Fibroblast of peridontal ligament (primary cell): Measurements from ENCODE around the gene PLOD2.

Source experiments
- DNase-seq: peaks from one replicate; pipeline ENCODE4 v3.0.0-alpha.2; 2010; ENCODE audit errors: extremely low read depth

The PLOD2 gene

DNA sequence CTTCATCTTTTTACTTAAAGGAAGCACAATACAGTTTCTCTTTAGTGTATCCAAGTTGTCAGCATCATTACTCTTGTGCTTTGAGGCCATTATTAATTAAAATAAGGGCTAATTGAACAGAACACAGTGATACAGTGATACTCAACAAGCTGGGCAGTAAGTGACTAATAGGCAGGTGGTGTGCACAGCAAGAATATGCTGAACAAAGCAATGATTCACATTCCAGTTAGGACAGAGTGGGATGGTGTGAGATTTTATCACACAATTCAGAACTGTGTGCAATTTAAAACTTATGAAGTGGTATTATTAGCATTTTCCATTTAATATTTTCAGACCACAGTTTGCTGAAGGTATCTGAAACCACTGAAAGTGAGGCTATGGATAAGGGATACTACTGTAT is 116.9 kb downstream of the PLOD2 start:
- no peak for DNase-seq

- no peak for DNase-seq
Observed at GRCh38 chr3:146040630-146041029, 120.4 kb downstream of the PLOD2 start.

- DNase-seq, result peak; percentile 30
Observed at GRCh38 chr3:146037697-146038096, 123.3 kb downstream of the PLOD2 start.

- DNase-seq, result no peak
Observed at GRCh38 chr3:146036281-146036680, 124.7 kb downstream of the PLOD2 start.

DNA sequence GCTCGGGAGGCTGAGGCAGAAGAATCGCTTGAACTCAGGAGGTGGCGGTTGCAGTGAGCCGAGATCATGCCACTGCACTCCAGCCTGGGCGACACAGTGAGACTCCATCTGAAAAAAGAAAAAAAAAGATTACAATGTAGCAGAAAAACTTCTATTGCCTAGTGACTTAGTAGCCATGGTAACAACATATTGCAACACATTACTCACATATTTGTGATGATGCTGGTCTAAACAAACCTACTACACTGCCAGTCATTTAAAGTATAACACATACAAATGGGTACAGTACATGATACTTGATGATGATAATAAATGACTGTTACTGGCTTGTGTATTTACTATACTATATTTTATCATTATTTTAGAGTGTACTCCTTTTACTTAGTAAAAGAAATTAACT is 125.6 kb downstream of the PLOD2 start:
- DNase-seq, result peak; percentile 61

- DNase-seq, result no peak
Observed at GRCh38 chr3:146033950-146034349, 127.0 kb downstream of the PLOD2 start.

DNA sequence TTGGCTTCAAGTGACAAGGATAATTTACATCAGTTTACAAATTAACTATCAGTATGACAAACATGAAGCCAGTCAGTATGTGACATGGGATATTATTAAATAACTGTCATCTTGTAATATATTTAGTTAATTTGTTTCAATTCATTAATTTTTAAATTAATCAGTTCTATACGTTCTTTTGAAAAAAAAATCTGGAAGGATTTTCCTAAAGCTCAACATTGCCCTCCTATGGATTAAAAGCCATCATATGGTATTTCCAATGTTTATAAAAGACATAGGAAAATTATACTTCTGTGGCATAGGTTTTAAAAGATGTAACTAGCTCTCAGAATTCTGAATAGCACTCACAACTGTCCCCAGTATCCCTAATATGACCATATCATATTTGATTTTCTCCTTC is 134.4 kb downstream of the PLOD2 start:
- DNase-seq, result peak; percentile 13

DNA sequence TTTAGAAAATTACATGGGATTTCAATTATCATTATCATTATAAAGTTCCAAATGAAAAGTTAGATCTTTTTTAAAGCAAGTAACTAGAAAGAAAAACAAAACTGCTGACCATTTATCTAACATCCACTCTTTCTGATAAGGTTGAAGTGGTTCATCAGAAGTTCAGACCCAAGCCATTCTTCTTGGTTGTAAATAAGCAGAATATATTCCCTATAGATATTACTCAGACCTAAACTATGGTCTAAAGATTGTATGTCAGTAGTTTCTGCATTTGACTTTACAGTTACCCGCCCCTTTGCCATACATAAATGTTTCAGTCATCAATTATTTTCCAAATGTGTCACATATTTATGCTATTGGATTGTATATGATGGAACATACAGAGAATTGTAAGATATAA is 136.7 kb downstream of the PLOD2 start:
- no peak for DNase-seq

DNA sequence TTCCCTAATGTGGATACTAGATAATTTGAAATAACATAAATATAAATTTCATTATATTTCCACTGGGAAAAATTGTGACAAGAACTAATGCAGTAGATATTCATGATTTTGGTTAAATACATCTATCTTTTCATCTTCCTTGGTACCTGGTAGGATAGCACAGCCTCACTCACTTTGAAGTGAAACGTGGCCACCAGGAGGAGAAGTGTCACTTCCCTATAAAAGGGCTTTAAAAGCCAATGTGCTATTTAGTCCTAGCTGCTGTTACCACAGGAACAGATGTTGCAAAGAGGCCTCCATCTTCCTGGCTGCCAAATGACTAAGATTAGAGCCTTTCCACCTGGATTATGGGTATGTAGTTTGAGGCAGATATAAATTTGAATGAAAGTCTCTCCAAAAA is 140.0 kb downstream of the PLOD2 start:
- no peak for DNase-seq

- peak; percentile 35 for DNase-seq
Observed at GRCh38 chr3:146019508-146019907, 141.5 kb downstream of the PLOD2 start.
